Stimulated activated naive CD4-positive, alpha-beta T cell treated with Interleukin-2 at 50 U/mL for 16 hours (primary cell): ENCODE data around the gene CMTM2.
"Not testable (repeated sequence)": the region's sequence is repeated elsewhere in the genome, so short reads cannot be mapped to it uniquely, and the experiment has no call there.

Experiments used
- DNase-seq: peaks from one replicate; lab custom pipeline; 2025; lab: John Stamatoyannopoulos, UW

Gene CMTM2

DNA sequence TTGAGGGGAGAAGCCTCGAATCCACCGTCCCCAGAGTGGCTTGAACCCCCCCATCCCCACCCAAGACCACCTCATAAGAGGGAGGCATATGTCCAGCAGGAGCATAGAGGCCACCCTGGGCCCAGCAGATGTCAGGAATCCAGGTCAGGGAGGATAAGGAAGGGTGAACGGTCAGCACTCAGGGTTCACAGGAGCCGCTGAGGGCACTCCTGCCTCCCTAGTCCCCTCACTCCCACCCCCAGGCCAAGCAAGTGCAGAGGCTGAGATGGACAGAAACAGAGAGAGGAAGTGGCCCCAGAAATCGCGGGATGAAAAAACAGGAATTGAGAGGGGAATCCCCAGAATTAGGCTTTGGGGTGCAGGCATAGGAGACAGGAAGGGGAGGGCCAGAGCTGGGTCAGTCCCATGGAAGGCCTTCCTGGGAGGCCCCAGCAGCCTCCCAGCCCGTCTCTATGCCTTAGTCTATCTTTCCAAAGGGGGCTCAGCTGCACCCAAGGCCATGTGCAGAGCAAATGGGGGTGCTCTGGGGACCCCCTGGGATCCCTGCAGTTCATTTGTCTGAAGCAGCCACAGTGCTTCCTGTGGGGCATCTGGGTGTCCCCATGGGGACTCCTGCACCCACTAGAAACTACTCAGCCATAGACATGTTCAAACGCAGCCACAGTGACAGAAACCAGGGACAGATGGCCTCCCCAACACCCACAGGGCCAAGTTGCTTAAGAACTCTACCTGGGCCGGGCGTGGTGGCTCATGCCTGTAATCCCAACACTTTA, 26.9 kb downstream of the CMTM2 start:
- no peak for DNase-seq

DNA sequence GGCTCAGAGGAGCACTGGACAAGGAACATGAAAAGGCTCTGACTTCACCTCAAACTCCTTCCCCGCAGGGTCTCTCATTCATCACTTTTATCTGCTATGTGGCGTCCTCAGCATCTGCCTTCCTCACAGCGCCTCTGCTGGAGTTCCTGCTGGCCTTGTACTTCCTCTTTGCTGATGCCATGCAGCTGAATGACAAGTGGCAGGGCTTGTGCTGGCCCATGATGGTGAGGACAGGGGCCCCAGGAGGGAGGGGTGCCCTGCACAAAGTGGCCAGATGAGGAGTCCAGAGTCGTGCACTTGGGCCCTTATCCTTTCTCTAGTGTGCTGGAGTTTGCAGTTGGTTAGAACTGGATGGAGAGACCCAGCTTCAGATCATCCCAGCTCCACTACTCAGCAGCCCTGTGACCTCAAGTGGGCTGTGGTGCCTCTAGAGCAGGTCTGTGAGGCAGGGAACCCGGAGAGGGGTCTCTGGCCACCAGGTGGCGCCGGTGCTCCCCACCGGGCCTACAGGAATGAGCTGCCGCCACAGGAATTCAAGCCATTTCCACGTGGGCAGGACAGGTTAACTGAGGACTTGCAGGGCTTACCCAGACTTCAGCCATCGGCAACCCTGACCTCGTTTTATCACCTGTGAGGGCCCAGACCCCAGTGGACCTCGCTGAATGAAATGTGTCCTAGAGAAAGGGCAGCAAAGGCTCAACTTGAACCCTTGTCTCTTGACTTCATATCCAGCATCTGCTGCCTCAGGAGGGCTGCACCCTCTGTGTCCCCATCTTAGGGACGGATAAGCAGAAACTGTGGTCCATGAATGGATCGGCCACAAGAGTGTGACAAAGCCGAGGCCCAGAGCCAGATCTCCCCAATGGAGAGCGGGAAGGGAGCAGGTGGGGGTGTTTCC, 29.2 kb downstream of the CMTM2 start:
- peak; percentile 73 for DNase-seq

DNA sequence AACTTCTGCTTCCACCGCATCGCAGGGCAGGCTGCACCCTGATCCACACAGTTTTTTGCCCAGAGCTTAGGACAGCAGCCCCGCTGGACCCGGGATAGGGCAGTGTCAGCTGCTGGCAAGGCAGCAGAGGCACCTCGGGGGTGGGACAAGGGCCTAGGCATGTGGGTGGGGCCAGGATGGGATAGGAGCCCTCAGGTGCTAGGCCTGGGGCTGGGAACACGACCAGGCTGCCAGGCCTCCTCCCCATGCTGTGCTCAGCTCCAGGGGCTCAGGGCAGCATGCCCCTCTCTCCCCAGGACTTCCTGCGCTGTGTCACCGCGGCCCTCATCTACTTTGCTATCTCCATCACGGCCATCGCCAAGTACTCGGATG, 29.9 kb downstream of the CMTM2 start:
- no peak for DNase-seq

DNA sequence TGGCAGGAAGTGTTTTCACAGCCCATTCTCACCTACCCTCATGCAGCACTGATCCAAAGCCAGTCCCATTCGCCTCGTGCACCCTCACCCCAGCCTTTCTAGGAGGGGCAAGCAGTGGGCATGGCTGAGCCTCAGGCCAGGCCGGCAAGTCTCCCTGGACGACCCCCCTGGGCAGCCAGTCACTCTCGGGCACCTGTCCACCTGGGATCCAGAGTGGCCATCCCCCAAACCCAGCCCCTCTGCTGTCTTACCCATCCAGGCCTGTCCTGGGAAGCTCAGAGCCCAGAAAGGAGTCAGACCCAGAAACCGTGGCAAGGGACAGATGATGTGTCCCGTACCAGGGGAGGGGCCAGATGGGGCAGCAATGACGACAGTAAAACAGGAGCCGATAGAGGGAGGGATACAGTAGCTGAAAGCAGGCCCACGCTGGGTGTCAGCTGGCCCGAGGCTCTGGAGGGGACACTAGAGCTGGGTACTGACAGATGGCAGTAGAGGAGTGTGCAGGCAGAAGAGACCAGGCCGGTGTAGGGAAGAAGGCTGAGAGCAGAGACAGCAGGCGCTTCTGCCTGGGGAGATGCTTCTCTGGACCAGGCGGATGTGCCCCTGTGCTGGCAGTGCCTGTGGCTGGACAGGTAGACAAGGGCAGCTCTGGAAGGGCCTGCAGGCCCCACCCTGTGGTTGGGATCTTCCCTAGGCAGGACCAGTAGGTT, 31.0 kb downstream of the CMTM2 start:
- no peak for DNase-seq

DNA sequence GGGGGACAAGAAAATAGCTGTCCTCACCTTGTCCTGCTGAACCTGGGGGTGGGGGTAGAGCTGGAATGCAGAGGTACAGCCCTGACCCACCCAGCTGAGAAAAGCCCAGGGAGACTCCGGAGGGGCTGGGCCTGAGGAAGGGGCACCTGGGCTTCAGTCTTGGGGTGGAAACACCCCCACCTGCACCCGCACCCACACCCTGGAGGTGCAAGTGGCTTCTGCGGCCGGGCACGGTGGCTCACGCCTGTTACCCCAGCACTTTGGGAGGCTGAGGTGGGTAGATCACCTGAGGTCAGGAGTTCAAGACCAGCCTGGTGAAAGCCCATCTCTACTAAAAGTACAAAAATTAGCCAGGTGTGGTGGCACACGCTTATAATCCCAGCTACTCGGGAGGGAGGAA, 32.6 kb downstream of the CMTM2 start:
- not testable (repeated sequence) for DNase-seq

DNA sequence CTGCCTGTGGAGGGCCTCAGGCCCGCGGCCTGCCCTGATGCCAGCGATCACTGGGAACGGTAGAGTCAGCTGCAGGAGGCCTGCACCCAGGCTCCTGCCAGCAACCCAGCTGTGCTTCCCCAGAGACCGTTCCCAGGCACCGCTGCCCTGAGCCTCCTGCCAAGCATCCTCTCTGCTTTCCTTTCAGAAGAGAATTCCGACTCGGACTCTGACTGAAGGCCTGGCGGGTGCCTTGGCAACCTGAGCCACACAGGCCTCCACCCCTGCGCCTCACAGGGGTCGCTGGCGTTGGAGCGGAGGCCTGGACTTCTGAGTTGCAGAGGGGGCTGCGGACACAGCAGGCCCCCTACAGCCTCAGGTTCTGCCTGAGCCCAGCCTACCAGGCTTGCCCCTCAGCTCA, 33.2 kb downstream of the CMTM2 start:
- no peak for DNase-seq

DNA sequence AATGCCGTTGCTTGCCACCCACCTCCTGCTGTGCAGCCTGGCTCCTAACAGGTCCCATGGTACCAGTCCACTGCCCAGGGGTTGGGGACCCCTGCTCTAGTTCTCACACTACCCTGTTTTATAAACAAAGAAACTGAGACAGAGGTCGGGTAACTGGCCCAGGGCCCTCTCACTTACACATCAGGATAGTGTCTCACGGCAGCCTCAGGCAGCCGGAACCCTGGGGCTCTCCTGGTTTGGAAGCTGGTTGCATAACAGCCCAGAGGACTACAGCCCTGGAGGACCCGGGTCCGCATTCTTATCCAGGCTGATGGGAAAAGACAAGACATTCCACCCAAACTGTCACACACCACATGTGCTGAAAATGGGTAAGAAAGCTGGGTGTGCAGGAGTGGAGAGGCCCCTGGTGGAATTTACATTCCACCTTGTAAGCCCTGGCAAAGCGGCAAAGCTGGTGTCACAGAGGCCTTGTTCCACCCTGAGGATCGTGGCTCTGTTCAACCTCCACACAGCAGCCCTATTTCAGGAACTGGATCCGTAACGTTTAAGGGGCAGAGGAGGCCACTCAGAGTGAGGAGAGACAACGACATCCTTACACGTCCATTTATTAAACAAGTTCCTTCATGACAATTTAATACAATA, 35.0 kb downstream of the CMTM2 start:
- no peak for DNase-seq

DNA sequence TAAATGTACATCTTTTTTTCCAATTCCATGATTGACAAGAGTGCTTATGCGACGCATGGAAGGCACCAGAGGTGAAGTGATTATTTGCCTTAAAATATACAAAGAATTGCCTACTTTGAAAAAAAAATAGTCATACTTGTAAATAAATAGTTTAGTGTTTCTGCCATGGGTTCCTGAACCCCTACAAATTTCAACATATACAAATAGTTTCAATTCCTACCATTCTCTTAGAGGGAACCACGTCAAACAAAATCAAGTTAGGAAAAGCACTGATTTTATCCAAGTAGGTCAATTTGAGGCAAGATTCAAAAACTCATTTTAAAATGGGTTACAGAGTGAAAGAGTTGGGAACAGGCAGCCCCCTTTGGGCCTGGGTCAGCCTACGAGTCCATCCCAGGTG, 36.9 kb downstream of the CMTM2 start:
- DNase-seq = no peak

DNA sequence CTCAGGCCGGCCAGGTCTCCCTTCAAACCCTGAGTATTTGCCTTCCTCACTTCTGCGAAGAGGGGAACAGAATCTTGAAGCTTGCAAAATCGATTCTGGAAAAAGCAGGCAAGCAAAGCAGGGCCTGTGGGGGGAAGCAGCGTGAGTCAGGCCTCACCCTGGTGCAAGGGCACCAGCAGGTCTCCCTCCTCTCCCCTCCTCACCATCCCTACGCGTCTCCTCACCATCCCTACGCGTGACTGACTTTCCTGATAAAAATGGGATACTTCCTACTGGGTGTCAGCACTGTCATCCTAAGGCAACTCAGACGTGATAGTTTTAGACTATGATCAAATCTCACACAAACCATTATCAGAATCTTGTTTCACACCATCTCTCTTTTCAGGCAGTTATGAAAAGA, 37.3 kb downstream of the CMTM2 start:
- no peak for DNase-seq

DNA sequence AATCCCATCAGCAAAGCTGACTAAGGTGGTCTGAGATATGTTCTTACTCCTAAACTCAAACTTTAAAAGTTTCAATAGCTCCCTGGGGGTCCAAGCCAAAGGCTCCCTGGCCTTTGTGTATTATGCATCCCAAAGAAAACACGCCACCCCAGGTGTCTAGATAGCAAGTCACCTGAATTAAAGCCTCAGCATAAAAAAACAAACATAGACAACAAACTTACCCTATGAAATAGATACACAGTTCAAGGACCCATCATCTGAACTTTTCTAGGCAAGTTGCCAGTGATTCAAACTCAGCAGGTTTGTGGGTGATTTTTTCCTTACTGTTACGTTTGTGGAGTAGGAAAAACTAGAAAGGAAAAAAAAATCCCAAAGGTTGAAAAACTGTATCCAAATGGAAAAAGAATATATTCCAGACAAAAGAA, 37.8 kb downstream of the CMTM2 start:
- no peak for DNase-seq

DNA sequence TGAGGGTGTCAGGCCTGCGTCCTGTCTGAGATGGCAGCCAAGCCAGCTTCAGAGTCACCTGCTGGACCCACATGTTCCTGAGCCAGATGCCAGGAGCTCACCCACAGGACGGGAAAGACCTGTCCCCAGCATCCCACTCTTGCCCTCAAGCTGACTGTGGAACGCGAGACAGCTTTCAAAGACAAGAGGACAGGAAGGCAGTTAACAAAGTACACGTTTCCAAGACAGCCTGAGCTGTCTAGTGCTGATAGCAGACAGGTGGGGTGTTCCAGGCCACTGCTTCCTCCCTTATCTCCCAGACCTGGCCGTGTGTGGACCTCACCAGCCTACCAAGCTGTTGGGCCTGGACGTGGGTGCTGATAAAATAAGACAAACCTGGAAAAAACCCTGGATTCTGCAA, 38.5 kb downstream of the CMTM2 start:
- DNase-seq = no peak

DNA sequence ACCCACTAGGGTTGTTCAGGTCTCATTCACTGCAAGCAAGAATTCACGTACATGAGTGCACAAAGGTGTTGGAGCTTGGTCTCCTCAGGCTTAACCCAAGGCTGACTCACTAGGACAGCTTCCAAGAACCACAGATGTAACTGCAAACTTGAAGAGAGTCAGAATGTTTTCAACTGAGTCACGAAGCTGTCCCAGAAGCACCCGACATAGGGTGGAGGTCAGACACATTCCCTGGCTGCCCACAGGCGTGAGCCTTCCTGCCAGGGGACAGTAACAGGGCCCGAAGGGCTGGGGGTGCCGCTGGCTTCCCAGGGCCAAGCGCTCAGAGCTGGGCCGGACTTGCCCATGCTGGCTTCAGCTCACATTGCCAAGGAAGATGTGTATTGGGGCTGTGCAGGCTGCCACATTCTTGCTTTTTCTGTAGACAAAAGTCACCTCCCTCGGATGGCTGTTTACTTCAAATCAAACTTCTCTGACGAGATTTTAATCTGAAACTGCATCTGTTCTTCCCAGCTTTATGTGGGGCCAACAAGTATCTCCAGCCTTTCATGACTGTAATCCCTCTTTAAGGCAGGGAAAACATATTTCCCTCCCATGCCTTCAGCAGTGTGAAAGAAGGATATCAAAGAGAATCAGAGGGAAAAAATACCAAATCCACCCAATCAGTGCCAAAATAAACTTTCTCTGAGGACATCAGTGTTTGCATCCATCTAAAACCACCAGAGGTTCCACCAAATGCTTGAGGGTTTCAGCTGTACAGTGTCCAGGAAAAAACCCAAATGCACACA, 39.5 kb downstream of the CMTM2 start:
- no peak for DNase-seq

DNA sequence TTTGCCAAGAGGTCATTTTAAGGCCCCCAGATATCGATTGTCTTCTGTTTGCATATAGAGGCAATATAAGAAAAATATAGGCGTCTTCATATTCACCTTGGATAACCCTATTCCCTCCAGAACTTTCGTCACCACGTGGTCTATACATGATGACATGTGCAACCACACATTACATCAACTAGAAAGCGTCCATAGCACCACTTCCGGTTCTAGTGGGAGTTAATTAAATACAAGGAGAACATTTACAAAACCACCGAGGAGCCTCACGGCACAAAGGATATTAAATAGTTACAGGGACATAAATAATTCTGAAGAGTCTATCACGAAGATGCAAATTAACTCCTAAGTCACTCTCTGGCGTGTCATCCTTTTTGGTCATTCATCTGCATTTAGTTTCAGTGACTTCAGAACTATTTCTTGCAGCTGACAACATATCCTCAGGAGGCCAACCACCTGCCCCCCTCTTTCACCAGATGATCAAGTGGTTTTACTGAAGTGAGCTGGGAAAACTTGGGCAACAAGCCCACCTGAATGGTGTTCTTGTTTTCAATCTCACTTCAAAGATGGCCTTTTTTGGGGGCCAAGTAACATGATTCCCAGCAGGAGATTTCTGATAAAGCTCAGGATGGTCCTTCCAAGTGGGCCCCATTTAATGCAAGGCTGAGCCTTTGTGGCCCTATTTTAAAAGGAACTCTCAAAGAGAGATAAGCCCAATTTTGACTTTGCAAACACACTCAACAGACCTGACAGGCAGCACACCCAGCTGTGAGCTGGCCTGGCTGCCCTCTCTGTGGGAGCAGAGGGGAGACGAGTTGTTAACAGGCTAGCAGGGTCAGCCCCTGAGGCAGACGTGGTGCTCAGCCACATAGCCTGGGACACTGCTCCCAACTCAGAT, 40.5 kb downstream of the CMTM2 start:
- DNase-seq = no peak

DNA sequence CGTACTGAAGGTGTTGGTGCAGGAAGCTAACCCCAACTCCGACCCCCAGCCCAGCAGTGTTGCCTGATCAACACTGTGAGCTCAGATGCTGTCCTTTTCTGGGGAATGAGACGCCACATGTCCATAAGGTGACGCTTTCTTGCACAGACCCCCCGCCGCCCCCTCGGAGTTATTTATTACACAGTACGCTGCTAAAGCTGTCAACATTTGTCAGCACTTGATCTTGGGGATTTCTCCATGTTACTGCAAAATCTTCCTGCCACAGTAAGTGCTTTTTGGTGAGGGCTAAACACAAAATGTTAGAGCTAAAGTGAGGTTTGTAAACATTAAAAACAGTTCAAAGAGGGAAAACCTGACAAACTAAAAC, 41.1 kb downstream of the CMTM2 start:
- no peak for DNase-seq

DNA sequence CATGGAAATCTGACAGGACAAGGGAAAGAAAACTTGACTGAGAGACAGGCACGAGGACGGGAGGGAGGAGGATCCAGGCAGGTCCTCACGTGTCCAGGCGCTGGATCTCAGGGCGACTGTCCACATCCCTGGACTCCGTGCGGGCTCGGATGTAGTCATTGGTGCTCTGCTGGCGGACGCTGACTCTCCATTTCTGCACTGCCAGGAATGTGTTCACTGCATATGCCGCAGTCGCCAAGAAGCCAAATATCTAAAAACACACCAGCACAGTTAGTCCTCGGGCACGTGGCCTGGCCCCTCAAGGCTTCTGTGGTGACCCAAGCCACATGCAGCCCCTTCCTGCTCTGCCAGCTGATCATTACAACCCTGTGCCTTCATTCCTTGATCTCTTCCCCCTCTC, 42.7 kb downstream of the CMTM2 start:
- DNase-seq = no peak

DNA sequence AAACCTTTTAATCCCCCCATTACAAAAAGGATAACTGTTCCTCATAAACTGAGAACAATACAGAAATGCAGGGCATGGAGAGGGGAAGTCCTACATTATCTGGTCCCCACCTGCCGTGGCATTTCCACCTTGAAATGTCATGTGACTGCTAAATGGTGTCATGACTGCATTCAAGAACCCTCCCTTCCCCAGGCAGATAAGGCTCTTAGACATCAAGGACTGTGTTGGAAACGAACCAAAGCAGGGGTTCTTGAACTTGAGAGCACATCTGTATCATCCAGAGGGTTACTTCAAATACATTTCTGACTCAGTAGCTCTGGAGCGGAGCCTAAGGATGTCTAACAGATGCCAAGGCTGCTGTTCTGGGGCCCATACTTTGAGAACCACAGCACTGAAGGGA, 43.6 kb downstream of the CMTM2 start:
- DNase-seq = no peak

DNA sequence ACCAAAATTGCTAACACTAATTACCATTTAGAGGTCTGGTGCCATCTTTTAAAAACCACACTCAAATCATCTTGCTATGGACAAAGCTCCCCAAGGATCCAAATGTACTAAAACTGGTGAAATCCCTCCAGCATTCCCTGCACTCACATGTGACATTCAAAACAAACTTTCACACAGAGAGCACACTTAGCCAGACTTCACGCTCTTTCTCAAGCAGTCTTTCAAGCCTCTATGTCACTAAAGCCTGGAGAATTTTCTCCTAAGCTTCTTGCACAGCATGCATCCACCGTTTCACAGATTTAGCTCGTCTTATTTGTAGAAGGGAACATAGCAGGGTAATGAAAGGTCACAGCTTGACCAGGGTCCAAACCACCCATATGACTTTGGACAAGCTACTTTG, 44.5 kb downstream of the CMTM2 start:
- DNase-seq = no peak

DNA sequence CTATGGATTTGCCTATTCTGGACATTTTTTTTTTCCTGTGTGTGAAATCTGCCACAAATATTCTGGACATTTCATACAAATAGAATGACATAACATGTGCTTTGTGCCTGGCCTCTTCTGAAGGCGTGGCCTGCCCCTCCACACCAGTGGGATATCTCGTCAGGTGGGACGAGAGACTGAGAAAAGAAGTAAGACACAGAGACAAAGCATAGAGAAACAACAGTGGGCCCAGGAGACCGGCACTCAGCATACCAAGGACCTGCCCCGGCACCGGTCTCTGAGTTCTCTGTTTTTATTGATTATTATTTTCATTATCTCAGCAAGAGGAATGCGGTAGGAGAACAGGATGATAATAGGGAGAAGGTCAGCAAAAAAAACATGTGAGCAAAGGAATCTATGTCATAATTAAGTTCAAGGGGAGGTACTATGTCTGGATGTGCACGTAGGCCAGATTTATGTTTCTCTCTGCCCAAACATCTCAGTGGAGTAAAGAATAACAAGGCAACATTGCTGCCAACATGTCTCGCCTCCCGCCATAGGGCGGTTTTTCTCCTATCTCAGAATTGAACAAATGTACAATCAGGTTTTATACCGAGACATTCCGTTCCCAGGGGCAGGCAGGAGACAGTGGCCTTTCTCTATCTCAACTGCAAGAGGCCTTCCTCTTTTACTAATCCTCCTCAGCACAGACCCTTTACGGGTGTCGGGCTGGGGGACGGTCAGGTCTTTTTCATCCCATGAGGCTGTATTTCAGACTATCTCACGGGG, 48.5 kb downstream of the CMTM2 start:
- not testable (repeated sequence) for DNase-seq

DNA sequence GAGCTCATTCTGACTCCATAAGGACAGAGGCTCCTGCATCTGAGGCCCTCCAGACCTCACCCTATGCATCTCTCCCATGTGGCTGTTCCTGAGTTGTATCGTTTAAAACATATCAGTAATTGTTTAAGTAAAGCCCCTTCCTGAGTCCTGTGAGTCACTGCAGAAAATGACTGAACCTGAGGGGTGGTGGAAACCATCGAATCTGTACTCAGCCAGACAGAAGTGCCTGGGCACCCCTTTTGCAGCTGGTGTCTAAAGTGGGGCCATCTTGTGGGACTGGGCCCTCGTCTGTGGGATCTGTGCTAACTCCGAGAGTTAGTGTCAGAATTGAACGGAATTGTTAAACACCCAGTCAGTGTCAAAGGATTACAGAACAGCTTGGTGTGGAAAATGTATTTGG, 50.6 kb downstream of the CMTM2 start:
- DNase-seq = no peak
